B cell (primary cell): ENCODE measurements around the gene ARRDC1. TPM values are rescaled to one million over a fixed set of nuclear protein-coding genes. Genes with fewer than 3 reads are reported as not detected.

Source experiments
- ATAC-seq: fragments of 200-7000 bp; cut with Tn5 transposase; one replicate; pipeline ENCODE4 v1.10.0; 2021; ENCODE audit warnings: low read depth, mild to moderate bottlenecking, moderate number of reproducible peaks, moderate library complexity
- CTCF ChIA-PET: fragments of 350-600 bp; sonication (Branson Sonifier 250); formaldehyde crosslinking; loops from one replicate; lab custom pipeline; 2021; ENCODE audit warnings: antibody characterized with exemption, inconsistent platforms; lab: Charles Lee
- POLR2A ChIA-PET: fragments of 350-600 bp; sonication (Branson Sonifier 250); formaldehyde crosslinking; loops from one replicate; lab custom pipeline; 2021; ENCODE audit warnings: antibody characterized with exemption; lab: Charles Lee
- DNase-seq: peaks from one replicate; pipeline ENCODE4 v3.0.0; 2013
- H2AFZ ChIP-seq: 2 replicates; pipeline ENCODE4 v1.6.1; 2012; ENCODE audit warnings: mild to moderate bottlenecking, low read depth, low read length; ENCODE audit not compliant: insufficient read depth, poor library complexity, severe bottlenecking
- H3K27ac ChIP-seq, 2 donors: 1 replicate in 1 of 2; 2 replicates in 1 of 2; pipeline ENCODE4 v1.5.1; 2012 to 2013; ENCODE audit warnings: low read length in 2 of 2, mild to moderate bottlenecking in 2 of 2, moderate library complexity in 1 of 2
- H3K27me3 ChIP-seq, 4 experiments: fragments of 200-600 bp in 1 of 4; sonication (generic) in 1 of 4; replicated peaks in 1 of 4; 1 replicate in 2 of 4; 2 replicates in 2 of 4; pipeline versions ENCODE4 v1.6.1 to v1.7.0; 2013 to 2016; ENCODE audit warnings: low read length in 3 of 4, mild to moderate bottlenecking in 2 of 4, mixed read lengths in 1 of 4, moderate library complexity in 1 of 4; ENCODE audit not compliant: insufficient read depth in 4 of 4, control insufficient read depth in 3 of 4; ENCODE audit errors: control extremely low read depth in 1 of 4
- H3K36me3 ChIP-seq, 2 experiments: replicated peaks in 1 of 2; 1 replicate in 1 of 2; 2 replicates in 1 of 2; pipeline versions ENCODE4 v1.6.1 to v1.7.1; 2013; ENCODE audit warnings: low read length in 1 of 2; ENCODE audit not compliant: insufficient read depth in 2 of 2, control insufficient read depth in 1 of 2; ENCODE audit errors: control extremely low read depth in 1 of 2, extremely low read depth in 1 of 2
- H3K4me1 ChIP-seq, 2 donors: fragments of 200-600 bp in 1 of 2; sonication (generic) in 1 of 2; 1 replicate in 1 of 2; 2 replicates in 1 of 2; pipeline versions ENCODE4 v1.5.1 to v1.6.1; 2013 to 2017; ENCODE audit warnings: low read length in 2 of 2; ENCODE audit not compliant: control insufficient read depth in 2 of 2, insufficient read depth in 2 of 2
- H3K4me2 ChIP-seq: replicated peaks from 2 replicates; pipeline ENCODE3; 2012; ENCODE audit warnings: mild to moderate bottlenecking, low read depth, low read length; ENCODE audit not compliant: poor library complexity, severe bottlenecking
- H3K4me3 ChIP-seq, 5 experiments: fragments of 200-600 bp in 1 of 5; sonication (generic) in 1 of 5; 1 replicate in 3 of 5; 2 replicates in 2 of 5; pipeline versions ENCODE4 v1.5.1 to v1.7.0; 2011 to 2016; ENCODE audit warnings: low read length in 4 of 5, mild to moderate bottlenecking in 4 of 5, low read depth in 2 of 5, control low read depth in 1 of 5, moderate library complexity in 1 of 5; ENCODE audit not compliant: insufficient read depth in 1 of 5; ENCODE audit errors: control extremely low read depth in 1 of 5, extremely low read depth in 1 of 5
- H3K79me2 ChIP-seq: fragments of 200-600 bp; sonication (generic); one replicate; pipeline ENCODE4 v1.6.0; 2016; ENCODE audit warnings: low read length; ENCODE audit not compliant: control insufficient read depth, insufficient read depth
- H3K9ac ChIP-seq: fragments of 200-600 bp; sonication (generic); 2 replicates; pipeline ENCODE4 v1.6.1; 2017; ENCODE audit warnings: mild to moderate bottlenecking, low read length, moderate library complexity
- H3K9me3 ChIP-seq, 3 donors: one replicate each; pipeline versions ENCODE4 v1.6.1 to v1.7.1; 2013; ENCODE audit warnings: low read length in 2 of 3; ENCODE audit not compliant: control insufficient read depth in 2 of 3, insufficient read depth in 1 of 3; ENCODE audit errors: control extremely low read depth in 1 of 3
- H4K20me1 ChIP-seq: 2 replicates; pipeline ENCODE4 v1.6.0; 2012; ENCODE audit warnings: mild to moderate bottlenecking, low read length; ENCODE audit not compliant: insufficient read depth, control insufficient read depth, poor library complexity, severe bottlenecking
- H3K27ac Mint-ChIP-seq: one replicate; pipeline ENCODE4 v1.8.0; 2021; ENCODE audit warnings: mixed read lengths
- H3K27me3 Mint-ChIP-seq: one replicate; pipeline ENCODE4 v1.8.0; 2021; ENCODE audit warnings: mixed read lengths
- H3K4me1 Mint-ChIP-seq: one replicate; pipeline ENCODE4 v1.8.0; 2021; ENCODE audit warnings: mixed read lengths
- H3K4me3 Mint-ChIP-seq: one replicate; pipeline ENCODE4 v1.8.0; 2021; ENCODE audit warnings: mixed read lengths
- H3K9me3 Mint-ChIP-seq: one replicate; pipeline ENCODE4 v1.8.0; 2022; ENCODE audit warnings: mixed read lengths; ENCODE audit not compliant: insufficient read depth
- EZH2 ChIP-seq: IDR thresholded peaks from 2 replicates; pipeline ENCODE4 v1.6.1; 2012; ENCODE audit warnings: borderline replicate concordance, low read depth, mild to moderate bottlenecking, moderate library complexity, low read length; ENCODE audit not compliant: insufficient read depth, poor library complexity, severe bottlenecking
- WGBS: methylation state at CpG from one replicate; pipeline ENCODE4 v1.1.5; 2013; ENCODE audit warnings: missing lambda C conversion rate; ENCODE audit not compliant: insufficient coverage; 5-methylcytosine and 5-hydroxymethylcytosine counted together
- intact Hi-C: fragments of 100-400 bp; cut with micrococcal nuclease; formaldehyde crosslinking; loops from one replicate; pipeline ENCODE4 v1.10.0; 2022
- polyA plus RNA-seq: library from polyadenylated mRNA; depleted of rRNA; stranded (reverse); fragments of >200 nt; gene quantifications from 2 replicates; pipeline ENCODE4 v1.2.3, GENCODE V29; 2012
- total RNA-seq, 2 donors: library from RNA; stranded (reverse); fragments of 120-200 nt in 1 of 2; gene quantifications; 1 replicate in 1 of 2; 2 replicates in 1 of 2; pipeline versions ENCODE4 v1.2.3 to v1.2.4, GENCODE V29; 2013 to 2022
- TF ChIP-seq, protein P1 (sequence below): fragments of 200-600 bp; IDR thresholded peaks from one replicate; pipeline ENCODE4 v1.8.0; 2022; ENCODE audit warnings: antibody characterized with exemption, mild to moderate bottlenecking

The ARRDC1 gene
- total and polyA plus RNA-seq, 2 donors (not counting 1 experiment from before 2014, with no cell fraction given) = 89.2 to 227 TPM

DNA sequence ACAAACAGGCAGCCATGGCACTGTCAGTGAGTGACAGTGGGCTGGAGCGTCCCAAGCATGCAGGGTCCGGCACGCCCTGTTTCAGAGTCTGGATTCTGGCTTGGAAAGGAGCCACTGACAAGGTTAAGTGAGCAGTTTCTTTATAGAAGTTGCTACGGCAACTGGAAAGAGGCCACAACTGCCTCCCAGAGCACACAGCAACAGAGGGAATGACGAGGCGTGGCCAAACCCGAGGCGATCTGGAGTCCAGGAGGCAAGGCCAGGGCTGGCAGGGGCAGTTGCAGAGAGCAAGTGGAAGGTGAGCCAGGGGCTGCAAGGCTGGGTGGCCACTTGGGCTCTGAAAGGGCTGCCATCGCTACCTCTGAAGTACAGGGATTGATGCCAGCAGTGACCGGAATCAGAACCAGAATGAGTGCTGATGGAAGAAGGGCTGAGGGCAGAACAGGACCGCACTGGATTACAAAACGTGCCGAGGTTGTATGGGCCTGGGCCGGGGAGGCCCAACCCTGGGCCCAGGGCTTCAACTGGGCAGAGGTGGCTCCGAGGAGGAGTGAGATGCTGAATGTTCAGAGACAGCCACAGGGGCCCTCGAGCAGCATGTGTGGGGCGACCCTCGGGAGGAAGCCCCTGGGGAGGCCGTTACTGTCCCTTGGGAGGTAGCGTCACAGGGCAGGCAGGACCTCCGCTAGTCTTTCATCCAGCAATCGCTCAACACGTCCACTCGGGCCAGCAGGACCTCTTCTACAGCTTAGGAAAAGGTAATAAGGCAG is 49.2 kb upstream of the ARRDC1 start:
- H3K27ac ChIP-seq = no peak overlapping the region
- Mint-ChIP-seq H3K27me3 (no peaks in the 10 kb centered on the region), H3K9me3 (no peaks in the 10 kb centered on the region), H3K4me1 (peaks cover 4% of the 10 kb centered on the region), H3K4me3 (no peak overlapping the region), H3K27ac (no peak overlapping the region)
- DNase-seq (no peak), ATAC-seq (no peak)
- 92% methylated on average over 24 of the region's 24 CpGs for WGBS
- no peak overlapping the region for H3K9ac ChIP-seq
- H3K4me2 ChIP-seq = no peak overlapping the region
- no peak overlapping the region for H2AFZ ChIP-seq
- H3K79me2 ChIP-seq = no peaks in the 10 kb centered on the region
- CTCF ChIA-PET = no interaction called here
- intact Hi-C loops = no loop called here
- peaks cover 0 to 5% of the 10 kb centered on the region in 2 donors for H3K4me1 ChIP-seq
- peaks cover 0 to 3% (median 0%) of the 10 kb centered on the region in 3 donors for H3K9me3 ChIP-seq
- no peaks in the 10 kb centered on the region for H3K27me3 ChIP-seq
- POLR2A ChIA-PET = no interaction called here
- H3K36me3 ChIP-seq = peaks cover 2 to 26% of the 10 kb centered on the region in 2 experiments
- no peak overlapping the region for H3K4me3 ChIP-seq
- H4K20me1 ChIP-seq = peaks cover 4% of the 10 kb centered on the region
- TF ChIP-seq, protein P1, sequence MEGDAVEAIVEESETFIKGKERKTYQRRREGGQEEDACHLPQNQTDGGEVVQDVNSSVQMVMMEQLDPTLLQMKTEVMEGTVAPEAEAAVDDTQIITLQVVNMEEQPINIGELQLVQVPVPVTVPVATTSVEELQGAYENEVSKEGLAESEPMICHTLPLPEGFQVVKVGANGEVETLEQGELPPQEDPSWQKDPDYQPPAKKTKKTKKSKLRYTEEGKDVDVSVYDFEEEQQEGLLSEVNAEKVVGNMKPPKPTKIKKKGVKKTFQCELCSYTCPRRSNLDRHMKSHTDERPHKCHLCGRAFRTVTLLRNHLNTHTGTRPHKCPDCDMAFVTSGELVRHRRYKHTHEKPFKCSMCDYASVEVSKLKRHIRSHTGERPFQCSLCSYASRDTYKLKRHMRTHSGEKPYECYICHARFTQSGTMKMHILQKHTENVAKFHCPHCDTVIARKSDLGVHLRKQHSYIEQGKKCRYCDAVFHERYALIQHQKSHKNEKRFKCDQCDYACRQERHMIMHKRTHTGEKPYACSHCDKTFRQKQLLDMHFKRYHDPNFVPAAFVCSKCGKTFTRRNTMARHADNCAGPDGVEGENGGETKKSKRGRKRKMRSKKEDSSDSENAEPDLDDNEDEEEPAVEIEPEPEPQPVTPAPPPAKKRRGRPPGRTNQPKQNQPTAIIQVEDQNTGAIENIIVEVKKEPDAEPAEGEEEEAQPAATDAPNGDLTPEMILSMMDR = no peak
- no peak for TF ChIP-seq EZH2

DNA sequence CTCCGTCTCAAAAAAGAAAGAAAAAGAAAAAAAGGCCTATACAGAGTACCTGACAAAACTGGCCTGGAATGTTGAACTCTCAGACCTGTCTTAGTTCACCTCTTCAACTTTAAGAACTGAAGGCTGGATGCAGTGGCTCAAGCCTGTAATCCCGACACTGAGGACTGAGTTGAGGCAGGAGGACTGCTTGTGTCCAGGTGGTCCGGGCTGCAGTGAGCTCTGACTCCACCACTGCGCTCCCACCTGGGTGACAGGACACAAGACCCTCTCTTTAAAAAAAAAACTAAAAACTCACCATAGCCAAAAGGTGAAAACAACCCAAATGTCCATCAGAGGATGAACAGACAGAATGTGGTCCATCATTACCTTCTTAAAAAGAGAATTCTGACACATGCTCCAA is 47.4 kb upstream of the ARRDC1 start:
- CTCF ChIA-PET = interaction anchor here (0.6 kb wide), 1 partner anchor 211 kb away, joined by 4 read pairs; no protein-coding TSS in a partner anchor
- Mint-ChIP-seq H3K9me3 (no peaks in the 10 kb centered on the region), H3K27ac (no peak overlapping the region), H3K4me3 (no peak overlapping the region), H3K27me3 (no peaks in the 10 kb centered on the region), H3K4me1 (peaks cover 1% of the 10 kb centered on the region)
- H3K9ac ChIP-seq = no peak overlapping the region
- no peak overlapping the region for H3K27ac ChIP-seq
- H4K20me1 ChIP-seq = no peaks in the 10 kb centered on the region
- H3K4me3 ChIP-seq = no peak overlapping the region
- no peak overlapping the region for H2AFZ ChIP-seq
- no peak overlapping the region for H3K4me2 ChIP-seq
- no peaks in the 10 kb centered on the region for H3K4me1 ChIP-seq
- no peak for DNase-seq
- H3K36me3 ChIP-seq = peaks cover 2 to 34% of the 10 kb centered on the region in 2 experiments
- no peaks in the 10 kb centered on the region for H3K79me2 ChIP-seq
- WGBS = 94% methylated on average over 3 of the region's 4 CpGs
- ATAC-seq = no peak
- POLR2A ChIA-PET = no interaction called here
- no peaks in the 10 kb centered on the region for H3K9me3 ChIP-seq
- no peaks in the 10 kb centered on the region for H3K27me3 ChIP-seq
- no peak for TF ChIP-seq EZH2
- TF ChIP-seq, protein P1 = no peak
- intact Hi-C loops = no loop called here
